SH-SY5Y (cell line): ENCODE data around the gene ZNRD2.

ENCODE experiments used
- GATA2 ChIP-seq: IDR thresholded peaks from 2 replicates; pipeline ENCODE4 v1.6.1; 2011; ENCODE audit warnings: mild to moderate bottlenecking, low read depth, low read length
- GATA3 ChIP-seq: IDR thresholded peaks from 2 replicates; pipeline ENCODE4 v1.6.1; 2011; ENCODE audit warnings: low read depth, mild to moderate bottlenecking, low read length, moderate library complexity

DNA sequence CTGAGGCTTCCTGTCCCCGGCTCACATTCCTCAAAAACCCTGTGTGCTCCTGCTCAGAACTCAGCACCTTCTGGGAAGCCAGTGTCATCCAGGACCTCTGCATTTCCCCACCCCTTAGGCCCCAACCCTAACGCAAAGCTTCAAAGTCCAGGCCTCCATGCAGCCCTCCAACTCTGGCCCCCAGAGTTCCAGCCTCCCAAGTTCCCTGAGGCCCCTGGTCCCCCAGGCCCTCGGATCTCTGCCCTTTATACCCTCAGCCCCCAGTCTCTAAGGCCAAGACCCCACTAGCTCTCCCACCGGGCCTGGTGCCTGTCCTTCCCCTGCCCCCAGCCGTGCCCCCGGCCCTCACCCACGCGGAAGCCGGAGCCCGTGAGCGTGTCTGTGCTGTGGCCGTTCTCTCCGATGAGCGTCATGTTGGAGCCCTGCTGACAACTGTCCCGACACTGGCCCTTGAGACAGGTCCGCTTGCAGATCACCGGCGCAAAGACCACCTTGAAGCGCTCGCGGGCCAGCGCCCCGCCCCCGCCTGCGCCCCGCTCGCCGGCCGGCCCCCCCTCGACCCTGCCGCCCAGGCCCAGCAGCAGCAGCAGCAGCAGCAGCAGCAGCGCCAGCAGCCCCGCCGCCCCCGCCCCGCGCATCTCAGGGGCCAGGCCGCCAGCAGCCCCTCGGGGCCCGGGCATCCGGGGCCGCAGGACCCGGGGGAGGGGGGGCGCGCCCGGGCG, 12.8 kb upstream of the ZNRD2 start:
- no peak for TF ChIP-seq GATA3
- TF ChIP-seq GATA2, result no peak
